Measurements from ENCODE around the gene NACC2.

NACC2 gene

DNA sequence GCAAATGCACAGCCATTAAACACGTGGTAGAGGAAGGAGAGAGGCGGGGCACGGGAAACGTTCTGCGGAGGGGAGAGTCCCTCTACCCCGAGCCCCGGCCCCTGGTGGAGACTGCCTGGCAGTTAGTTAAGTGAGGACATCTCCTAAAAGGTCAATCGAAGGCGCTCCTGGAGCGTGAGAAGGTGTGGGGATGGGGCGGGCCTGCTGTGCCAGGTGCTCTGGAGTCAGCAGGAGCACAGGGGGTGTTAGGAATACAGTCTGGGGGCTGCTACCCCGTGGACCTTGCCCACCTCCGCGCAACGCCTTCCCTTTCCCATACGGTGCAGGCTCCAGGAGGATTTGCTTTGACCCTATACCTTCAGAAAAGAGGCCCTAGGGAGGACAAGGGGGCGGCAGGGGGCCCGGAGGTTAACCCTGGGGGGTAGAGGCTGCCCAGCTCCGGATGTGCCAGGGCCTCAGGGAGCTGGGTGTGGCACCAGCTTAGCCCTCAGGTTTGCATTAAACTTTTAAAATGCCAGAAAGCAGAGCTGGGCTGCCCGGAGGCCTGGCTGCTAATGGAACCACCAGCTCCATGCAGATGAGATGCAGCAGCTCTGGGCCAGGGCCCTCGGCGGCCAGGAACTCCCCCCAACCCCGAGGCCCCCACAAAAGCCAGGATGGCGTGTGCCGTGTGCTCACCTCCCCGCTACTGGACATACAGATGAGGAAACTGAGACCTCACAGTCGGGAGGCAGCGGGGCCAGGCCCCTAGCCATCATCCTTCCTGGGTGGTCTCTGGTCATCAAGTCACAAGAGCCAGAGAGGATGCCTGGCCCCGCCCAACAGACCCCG is 39.2 kb downstream of the NACC2 start:
- DNase-seq (ENCODE audit: low read depth): no peak

- DNase-seq (ENCODE audit: low read depth): no peak
Measured at GRCh38 chr9:136054798-136055714, 40.0 kb downstream of the NACC2 start.

DNA sequence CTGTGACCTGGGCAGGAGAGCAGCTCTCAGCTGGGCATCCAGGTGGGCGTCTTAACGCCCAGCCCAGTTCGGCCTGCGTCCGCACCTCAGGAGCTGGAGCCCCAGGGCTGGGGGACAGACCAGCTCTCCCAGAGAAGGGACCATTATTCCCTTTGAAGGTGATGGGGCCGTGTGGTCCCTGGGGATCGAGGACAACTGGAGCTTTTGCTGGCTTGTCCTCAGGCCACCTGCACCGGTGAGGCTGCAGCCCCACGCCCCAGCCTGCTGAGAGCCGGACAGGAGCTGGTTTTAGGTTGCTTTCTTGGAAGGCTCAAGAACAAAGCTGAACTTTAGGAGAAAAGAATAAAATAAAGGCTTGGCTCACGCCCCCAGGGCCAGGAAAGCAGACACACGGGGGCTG is 40.9 kb downstream of the NACC2 start:
- DNase-seq (ENCODE audit: low read depth): no peak

DNA sequence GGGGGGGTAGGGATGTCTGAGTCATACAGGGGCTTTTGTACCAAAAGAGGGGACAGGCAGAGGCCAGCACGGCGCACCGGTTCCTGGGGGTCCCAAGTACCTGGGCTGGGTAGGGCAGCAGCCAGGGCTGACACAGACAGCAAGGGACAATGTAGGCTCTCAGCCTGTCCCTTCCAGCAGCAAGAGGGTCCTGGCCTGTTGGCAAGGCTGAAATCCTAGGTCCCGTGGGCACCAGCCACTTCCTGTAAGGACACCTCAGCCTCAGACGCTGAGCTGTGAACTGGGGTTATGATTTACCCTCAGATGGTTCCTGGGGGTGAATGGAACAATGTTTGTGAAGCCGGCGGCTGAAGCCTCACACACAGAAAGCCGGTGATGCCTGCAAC is 41.3 kb downstream of the NACC2 start:
- DNase-seq (ENCODE audit: low read depth): no peak

- DNase-seq (ENCODE audit: low read depth): no peak
Measured at GRCh38 chr9:136052991-136053756, 41.9 kb downstream of the NACC2 start.

- DNase-seq (ENCODE audit: low read depth): no peak
Measured at GRCh38 chr9:136052472-136052880, 42.6 kb downstream of the NACC2 start.

- no peak for DNase-seq (ENCODE audit: low read depth)
Measured at GRCh38 chr9:136051837-136052471, 43.1 kb downstream of the NACC2 start.

DNA sequence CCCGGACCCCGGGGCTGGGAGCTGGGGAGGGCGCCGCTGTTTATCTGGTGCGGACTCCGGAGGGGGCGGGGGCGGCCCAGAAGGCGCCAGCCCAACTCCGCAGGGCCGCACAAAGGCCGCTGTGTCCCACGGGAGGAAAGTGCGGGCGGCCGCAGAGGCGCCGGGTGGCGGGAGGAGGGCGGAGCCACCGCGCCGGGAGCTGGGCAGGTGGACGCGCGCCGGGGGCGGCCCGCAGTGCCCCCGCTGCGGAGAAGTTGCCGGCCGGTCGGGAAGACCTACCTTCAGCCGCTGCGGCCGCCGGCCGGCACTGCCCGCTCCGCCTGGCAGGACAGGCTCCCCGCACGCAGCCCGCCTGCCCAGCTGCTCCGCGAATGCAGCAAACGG is 43.6 kb downstream of the NACC2 start:
- DNase-seq (ENCODE audit: low read depth): no peak

DNA sequence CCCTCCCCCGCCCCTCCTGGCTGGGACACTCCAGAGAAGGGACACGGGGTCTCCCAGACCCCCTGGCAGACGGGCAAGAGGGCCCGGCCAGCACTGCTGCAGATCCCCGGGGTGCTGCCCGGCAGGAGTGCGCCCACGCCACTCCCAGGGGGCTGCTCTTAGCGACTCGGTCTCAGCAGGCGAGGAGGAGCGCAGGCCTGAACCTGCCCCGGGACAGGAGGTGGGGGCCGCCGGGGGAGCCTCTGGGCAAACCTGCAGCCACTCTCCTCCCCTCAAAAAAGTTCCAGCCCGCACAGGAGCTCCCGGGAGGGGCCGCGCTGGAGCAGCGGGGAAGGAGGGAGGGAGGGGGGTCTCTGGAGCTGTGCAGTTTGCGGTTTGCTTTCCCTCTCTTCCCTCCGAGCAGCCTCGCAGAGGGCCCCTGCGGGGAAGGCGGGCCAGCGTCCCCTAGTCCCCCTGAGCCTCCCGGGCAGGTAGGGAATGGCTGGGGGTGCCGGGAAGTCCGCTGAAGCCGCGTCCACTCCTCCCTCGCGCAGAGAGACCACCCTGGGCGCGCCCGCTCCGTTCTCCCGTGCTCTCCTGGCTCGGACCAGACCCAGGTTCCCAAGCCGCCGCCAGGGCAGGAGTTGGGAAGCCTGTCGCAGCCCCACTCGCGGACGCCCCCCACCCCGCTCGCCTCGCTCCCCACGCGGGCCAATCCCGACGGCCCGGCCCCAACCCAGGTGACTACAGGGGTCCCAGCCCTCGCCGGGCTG is 44.2 kb downstream of the NACC2 start:
- no peak for DNase-seq (ENCODE audit: low read depth)

DNA sequence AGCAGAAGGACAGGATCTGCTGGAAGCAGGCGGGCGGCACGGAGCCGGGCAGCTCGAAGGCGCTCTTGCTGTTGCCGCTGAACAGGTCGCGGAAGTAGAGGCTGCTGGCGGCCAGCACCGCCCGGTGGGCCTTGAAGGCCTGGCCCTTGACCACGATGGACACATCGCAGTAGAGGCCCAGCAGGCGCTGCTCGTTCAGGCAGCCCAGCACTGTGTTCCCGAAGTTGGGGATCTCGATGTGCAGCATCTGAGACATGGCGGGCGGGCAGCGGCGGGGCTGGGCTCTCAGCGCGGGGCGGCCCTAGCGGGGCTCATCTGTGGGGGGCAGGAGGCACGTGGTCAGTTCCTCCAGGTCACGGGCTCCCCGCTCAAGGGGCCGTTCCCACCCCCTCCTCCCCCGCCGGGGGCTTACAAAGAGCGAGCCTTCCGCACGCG is 44.8 kb downstream of the NACC2 start:
- DNase-seq (ENCODE audit: low read depth): no peak

DNA sequence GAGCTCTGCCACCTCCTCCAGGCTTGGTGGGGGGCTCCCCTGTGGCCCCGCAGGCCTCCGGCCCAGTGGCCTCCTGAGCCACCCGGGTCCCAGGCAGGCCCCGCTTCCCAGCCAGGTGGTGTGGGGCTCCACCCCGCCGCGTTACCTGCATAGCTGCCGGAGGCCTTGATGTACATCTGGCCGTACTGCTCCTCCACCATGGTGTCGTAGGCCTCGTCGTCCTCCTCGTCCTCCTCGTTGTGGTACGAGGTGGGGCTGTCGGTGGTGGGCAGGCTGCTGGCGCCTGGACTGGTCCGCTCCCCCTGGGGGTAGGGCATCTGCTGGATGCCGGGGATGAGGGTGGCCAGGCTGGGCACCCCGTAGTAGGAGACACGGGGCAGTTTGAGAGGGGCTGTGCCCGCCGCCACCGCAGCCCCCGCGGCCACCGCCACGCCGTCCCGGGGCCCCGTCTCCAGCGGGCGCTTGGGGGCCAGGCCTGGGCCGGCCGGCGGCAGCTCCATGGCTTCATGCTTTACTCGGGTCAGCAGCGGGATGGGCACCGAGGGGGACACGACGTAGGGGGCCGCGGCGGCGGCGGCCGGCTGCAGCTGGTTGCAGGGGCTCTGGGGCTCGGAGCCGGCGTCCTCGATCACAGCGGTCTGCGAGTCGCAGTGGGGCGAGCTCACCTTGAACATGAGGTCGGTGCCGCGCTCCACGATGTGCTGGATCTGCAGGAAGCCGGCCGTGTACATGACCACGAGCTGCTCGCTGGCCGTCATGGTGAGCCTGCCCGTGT is 45.4 kb downstream of the NACC2 start:
- no peak for DNase-seq (ENCODE audit: low read depth)

DNA sequence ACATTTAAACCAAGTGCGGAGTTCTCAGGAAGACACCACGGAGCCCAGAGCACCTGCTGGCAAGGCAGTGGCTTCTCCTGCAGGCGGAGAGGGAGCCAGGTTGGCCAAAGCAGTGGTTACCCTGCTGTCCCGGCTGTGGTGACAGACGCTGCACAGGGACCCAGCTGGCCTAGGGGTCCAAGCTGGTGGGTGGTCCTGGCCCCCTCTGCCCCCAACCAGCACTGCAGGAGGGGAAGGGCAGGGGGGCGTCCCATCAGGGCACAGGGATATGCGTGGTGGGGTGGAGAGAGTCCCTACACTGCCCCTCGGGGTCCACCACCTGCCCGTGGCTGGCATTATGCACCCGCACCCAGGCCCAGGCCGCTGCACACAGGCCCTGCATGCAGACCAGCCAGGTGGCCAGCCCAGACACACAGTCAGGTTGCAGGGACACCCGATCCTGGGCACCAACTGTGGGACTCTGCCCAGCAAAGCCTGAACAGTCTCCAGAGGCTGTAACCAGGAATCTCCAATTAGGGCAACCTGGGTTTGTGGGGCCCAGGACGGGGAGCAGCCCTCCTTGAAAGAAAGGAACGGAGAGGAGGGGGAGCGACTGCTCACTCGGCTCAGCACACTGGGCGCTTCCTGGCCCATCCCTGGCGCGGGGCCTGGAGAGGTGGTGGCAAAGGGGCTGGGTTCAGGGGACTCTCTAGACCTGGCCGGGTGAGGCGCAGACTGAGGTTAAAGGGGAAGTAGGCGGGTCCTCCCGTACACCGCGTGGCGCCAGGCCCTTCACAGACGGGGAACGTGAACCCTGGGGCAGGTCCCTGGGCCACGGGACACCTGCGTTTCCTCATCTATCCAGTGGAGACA is 46.3 kb downstream of the NACC2 start:
- no peak for DNase-seq (ENCODE audit: low read depth)

- DNase-seq (ENCODE audit: low read depth): no peak
Measured at GRCh38 chr9:136047775-136048559, 47.1 kb downstream of the NACC2 start.

- no peak for DNase-seq (ENCODE audit: low read depth)
Measured at GRCh38 chr9:136047076-136047774, 47.9 kb downstream of the NACC2 start.

DNA sequence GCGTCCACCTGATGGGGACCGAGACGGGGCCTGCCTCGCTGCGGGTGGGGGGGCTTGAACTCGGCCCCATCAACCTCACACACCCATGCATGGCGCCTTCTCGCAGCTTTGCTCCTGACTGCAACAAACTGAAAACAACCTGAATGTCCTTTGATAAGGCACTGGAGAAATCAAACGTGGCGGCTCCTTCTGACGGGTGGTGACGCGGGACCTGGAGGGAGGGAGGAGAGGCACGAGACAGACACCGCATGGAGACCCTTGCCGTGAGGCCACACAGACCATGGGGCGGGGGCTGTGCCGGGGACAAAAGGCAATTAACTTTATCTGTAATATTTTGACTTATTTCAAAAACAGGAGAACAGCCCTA is 48.6 kb downstream of the NACC2 start:
- DNase-seq (ENCODE audit: low read depth): no peak

- DNase-seq (ENCODE audit: low read depth): no peak
Measured at GRCh38 chr9:136045595-136046553, 49.2 kb downstream of the NACC2 start.
